GM21528 (cell line): Measurements from ENCODE around the gene PRKAG3.
"Not testable (repeated sequence)": the region's sequence is repeated elsewhere in the genome, so short reads cannot be mapped to it uniquely, and the experiment has no call there.

ENCODE experiments used
- ATAC-seq: cut with Tn5 transposase; IDR thresholded peaks from one replicate; pipeline ENCODE4 v1.9.1; 2021; ENCODE audit warnings: mild to moderate bottlenecking, moderate library complexity; ENCODE audit not compliant: unreplicated experiment, low FRiP score

The PRKAG3 gene

GRCh38 chr2:218846963-218847362 lies 15.4 kb upstream of the PRKAG3 start:
- not testable (repeated sequence) for ATAC-seq

GRCh38 chr2:218844334-218844733 lies 12.7 kb upstream of the PRKAG3 start:
- not testable (repeated sequence) for ATAC-seq

- no peak for ATAC-seq
Observed at GRCh38 chr2:218839888-218840287, 8.3 kb upstream of the PRKAG3 start.

- no peak for ATAC-seq
Observed at GRCh38 chr2:218839430-218839829, 7.8 kb upstream of the PRKAG3 start.

GRCh38 chr2:218837495-218837894 lies 5.9 kb upstream of the PRKAG3 start:
- ATAC-seq = no peak

- no peak for ATAC-seq
Observed at GRCh38 chr2:218834685-218835084, 3.1 kb upstream of the PRKAG3 start.

- ATAC-seq = no peak
Observed at GRCh38 chr2:218833023-218833609, 1.5 kb upstream of the PRKAG3 start.

GRCh38 chr2:218832520-218832919 lies 917 bp upstream of the PRKAG3 start:
- ATAC-seq = no peak

- no peak for ATAC-seq
Observed at GRCh38 chr2:218832081-218832480, 478 bp upstream of the PRKAG3 start.

GRCh38 chr2:218830526-218831306 lies 887 bp downstream of the PRKAG3 start:
- ATAC-seq = no peak

- no peak for ATAC-seq
Observed at GRCh38 chr2:218829868-218830451, 1.6 kb downstream of the PRKAG3 start.

- no peak for ATAC-seq
Observed at GRCh38 chr2:218828477-218828778, 3.2 kb downstream of the PRKAG3 start.

GRCh38 chr2:218827701-218828476 lies 3.7 kb downstream of the PRKAG3 start:
- ATAC-seq = no peak

- ATAC-seq = no peak
Observed at GRCh38 chr2:218826791-218827190, 4.8 kb downstream of the PRKAG3 start.

GRCh38 chr2:218824004-218824403 lies 7.6 kb downstream of the PRKAG3 start:
- no peak for ATAC-seq

- no peak for ATAC-seq
Observed at GRCh38 chr2:218823196-218823855, 8.3 kb downstream of the PRKAG3 start.

- ATAC-seq = no peak
Observed at GRCh38 chr2:218822622-218823021, 9.0 kb downstream of the PRKAG3 start.

GRCh38 chr2:218821605-218822211 lies 9.9 kb downstream of the PRKAG3 start:
- no peak for ATAC-seq

GRCh38 chr2:218820746-218821369 lies 10.7 kb downstream of the PRKAG3 start:
- no peak for ATAC-seq

- no peak for ATAC-seq
Observed at GRCh38 chr2:218819093-218819492, 12.5 kb downstream of the PRKAG3 start.
